Measurements from ENCODE around the gene ECPAS.
"Not testable (repeated sequence)": the region's sequence is repeated elsewhere in the genome, so short reads cannot be mapped to it uniquely, and the experiment has no call there.

The ECPAS gene

DNA sequence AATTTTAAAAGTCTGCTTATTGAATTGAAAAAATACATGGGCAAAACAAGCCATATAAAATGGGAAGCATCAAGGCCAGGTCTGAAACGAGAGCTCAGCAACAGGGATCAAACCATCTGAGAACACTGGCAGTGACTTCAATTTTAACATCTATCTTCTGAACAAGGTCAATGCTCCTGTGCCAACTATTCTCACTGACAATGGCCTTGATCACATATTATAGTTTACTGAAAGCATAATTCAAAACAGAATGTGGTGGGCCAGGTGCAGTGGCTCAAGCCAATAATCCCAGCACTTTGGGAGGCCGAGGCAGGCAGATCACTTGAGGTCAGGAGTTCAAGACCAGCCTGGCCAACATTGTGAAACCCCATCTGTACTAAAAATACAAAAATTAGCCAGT lies 9.0 kb downstream of the ECPAS start:
- DNase-seq, result no peak

DNA sequence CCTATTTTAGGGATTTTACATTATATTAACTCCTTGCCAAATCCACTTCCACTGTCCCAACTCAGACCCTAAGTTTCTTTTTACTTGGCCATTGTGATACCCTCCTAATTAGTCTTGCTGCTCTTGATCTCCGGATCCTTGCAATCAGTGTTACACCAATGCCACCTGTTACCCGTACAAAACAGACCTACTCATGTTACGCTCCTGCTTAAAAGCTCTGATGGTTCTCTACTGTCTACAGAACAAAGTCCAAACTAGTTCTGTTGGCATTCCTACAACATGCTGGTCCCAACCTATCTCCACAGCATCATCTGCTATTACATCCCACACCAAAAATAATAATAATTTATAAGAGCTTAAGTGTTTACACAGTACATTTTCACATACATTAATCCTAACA lies 9.8 kb downstream of the ECPAS start:
- DNase-seq, result no peak

DNA sequence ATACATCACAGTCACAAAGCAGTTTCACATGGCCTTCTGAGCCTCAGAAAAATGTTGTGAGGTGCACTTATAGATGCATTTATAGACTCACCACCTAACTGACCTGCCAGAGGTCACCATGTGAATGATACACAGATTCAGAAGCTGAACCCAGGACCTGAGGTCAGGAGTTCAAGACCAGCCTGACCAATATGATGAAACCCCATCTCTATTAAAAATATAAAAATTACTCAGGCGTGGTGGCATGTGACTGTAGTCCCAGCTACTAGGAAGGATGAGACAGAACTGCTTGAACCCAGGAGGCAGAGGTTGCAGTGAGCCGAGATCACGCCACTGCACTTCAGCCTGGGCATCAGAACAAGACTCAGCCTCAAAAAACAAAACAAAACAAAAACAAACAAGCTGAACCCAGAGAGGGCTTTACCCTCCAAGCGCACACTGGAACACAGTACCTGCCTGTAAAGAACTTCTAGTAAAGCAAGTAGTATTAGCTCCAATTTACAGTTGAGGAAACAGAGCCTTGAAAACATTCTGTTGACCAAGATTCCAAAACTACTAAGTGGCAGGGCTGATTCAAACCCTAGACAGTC lies 16.3 kb downstream of the ECPAS start:
- DNase-seq, result no peak

DNA sequence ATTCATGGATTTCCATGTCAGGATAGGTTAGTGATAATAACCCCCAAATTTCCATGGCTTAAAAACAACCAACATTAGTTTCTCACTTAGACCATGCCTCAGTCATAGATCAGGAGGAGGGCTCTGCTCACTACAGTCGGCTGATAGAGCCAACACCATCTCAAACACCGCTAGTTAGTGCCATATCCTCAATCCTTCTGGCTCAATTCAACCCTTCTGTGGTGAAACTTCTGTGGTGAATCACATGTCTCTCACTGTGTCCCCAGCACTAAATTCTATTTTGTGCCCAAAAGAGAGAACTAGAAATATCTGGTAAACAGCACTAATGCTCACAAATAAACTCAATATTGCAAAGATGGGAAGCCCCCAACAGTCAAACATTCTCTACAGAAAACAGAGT lies 21.1 kb downstream of the ECPAS start:
- no peak for DNase-seq

DNA sequence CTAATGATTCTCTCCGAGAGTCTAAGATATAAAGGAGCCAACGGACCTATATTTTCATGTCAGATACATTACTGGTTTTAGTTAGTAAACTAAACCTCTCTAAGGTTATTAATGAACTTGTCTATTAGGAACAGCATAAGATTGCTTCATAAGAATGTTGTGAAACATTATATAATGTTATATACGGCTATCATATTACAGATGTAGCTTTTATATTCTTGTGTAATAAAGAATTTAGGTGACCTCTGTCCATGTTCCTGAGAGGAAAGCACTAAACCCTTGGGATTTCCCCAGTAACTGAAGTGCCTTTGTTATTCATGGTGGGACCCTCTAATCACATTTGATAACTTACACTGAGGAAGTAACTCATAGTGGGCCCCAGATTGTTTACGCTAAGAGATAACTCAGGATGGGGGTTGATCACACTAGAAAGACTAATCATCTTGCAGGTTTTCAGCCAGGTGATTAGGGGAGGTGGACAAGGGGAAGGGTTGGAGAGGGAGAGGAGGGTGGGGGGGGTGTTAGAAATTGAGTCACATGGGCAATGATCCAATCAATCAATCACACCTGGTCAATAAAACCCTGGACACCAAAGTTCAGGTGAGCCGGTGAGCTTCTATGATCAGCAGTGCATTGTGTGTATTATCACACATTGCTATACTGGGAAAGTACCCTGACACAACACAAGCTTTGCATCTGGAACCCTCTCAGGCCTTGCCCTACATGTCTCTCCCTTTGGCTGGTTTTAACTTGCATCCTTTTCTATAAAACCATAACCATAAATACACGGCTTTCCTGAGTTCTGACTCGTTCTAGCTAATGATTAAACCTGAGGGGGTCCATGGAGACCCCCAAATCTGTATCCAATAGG lies 25.8 kb downstream of the ECPAS start:
- DNase-seq, result no peak

DNA sequence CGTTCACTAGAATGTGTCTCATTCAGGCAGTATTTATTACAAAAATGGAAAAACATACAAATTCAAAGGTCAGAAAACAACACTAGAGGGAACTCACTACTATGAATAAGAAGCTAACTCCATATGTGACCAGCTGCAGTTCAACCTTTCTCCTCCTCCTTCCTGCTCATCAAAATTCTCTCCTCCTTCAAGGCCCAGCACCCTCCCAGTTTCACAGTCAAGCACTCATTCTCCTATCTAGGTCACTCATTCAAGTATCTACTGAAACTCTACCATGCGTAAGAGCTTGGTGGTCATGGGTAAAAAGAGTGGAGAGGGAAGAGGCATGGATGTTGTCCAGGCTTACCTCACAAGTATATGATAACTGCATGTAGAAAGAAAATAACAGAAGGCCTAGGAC lies 27.7 kb downstream of the ECPAS start:
- DNase-seq, result no peak

DNA sequence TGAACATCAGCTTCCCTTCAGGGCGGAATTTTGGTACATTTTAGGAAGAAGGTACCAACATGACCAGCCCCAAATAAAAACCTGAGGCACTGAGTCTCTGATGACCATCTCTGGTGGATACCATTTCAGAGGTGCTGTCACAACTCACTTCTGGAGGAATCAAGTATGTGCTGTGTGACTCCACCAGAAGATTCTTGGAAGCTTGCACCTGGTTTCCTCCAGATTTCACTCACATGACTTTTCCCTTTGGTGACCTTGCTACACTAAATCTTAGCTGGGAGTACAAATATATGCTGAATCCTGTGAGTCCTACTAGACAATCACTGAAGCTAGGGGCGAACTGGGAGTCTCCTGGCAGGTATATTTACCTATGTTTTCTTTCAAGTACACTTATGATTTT lies 28.5 kb downstream of the ECPAS start:
- no peak for DNase-seq

DNA sequence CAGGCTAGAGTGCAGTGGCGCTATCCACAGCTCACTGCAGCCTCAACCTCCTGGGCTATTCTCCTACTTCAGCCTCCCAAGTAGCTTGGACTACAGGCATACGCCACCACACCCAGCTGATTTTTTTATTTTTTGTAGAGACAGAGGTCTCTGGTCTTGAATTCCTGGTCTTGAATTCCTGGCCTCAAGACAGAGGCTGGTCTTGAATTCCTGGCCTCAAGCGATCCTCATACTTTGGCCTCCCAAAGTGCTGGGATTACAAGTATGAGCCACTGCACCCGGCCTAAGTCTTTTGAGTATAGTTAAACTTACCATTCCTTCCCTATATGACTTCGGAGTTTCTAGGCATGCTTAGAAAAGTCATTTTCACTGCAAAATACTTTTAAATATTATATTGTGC lies 29.4 kb downstream of the ECPAS start:
- no peak for DNase-seq

DNA sequence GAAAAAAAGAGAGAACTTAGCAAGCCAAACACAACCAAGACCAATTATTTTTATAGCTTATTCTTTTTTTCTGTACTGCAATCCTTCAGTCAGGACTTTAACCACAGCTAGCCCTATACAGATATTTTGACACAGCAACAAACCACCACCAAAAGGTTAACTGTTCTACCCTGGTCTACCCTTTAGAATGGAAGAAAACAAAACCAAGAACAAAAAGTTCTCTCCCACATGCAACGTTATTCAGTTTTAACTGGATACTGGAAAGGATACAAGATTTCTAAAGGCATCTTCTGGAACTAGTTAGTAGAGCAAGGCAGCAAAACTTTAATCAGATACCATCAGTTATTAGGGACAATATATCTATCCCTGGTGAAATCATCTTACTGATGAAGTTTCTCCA lies 32.6 kb downstream of the ECPAS start:
- no peak for DNase-seq

DNA sequence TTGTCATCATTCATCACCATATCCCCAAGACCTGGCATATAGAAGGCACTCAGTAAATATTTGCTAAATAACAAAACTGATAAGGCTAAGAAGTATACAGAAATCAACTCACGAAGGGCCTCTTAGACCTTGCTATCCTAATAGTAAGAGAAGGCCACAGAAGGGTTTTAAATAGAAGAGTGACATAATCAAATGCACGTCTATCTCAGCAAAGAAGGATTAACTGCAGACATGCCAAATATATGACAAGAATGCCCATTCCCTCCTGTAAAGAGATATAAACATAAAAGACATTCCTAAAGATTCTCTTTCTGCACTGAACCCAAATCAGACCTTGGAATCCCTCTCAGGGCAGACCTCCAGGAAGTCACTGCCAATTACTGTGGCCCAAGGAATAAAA lies 34.1 kb downstream of the ECPAS start:
- no peak for DNase-seq

- no peak for DNase-seq
These were observed 34.5 kb downstream of the ECPAS start for GRCh38 chr9:111449705-111450104.

DNA sequence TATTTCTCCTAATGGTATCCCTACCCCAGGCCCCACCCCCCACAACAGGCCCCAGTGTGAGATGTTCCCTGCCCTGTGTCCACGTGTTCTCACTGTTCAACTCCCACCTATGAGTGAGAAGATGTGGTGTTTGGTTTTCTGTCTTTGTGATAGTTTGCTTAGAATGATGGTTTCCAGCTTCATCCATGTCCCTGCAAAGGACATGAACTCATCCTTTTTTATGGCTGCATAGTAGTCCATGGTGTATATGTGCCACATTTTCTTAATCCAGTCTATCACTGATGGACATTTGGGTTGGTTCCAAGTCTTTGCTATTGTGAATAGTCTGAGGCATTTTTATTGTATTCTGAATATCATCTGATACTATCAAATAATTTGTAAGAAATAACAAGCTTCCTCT lies 38.4 kb downstream of the ECPAS start:
- DNase-seq, result not testable (repeated sequence)

DNA sequence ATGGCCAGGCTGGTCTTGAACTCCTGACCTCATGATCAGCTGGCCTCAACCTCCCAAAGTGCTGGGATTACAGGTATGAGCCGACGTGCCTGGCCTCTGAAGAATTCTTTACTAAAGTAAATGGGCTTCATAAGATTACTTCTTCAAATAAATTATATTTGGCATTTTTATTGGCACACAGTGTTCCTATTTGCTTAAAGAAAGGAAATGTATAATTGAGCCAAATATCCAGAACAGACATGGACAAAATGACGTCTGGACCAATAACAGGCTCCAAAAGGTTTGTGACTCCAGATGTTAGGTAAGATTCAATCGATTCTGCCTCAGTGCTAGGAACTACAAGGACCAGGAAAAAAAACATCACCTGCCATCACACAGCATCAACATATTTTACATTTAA lies 40.7 kb downstream of the ECPAS start:
- no peak for DNase-seq

GRCh38 chr9:111442360-111443027 lies 41.7 kb downstream of the ECPAS start:
- DNase-seq, result no peak

DNA sequence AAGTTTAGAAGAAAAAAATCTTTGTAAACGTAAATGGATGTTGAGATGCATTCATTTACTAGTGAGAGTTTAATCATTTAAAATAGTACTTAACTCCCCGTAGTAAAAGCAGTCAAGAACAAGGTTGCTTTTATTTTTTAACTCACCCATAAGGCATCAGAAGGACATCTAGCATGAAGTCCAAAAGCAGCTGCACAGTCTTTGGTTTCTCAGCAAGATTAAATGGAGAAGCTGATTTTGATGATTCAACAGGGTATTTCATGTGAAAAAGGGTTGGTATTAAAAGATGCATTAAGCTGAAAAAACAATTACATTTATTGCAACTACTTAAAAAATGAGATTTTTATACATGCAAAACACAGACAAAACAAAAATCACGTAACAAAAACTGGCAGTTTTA lies 44.0 kb downstream of the ECPAS start:
- DNase-seq, result no peak

DNA sequence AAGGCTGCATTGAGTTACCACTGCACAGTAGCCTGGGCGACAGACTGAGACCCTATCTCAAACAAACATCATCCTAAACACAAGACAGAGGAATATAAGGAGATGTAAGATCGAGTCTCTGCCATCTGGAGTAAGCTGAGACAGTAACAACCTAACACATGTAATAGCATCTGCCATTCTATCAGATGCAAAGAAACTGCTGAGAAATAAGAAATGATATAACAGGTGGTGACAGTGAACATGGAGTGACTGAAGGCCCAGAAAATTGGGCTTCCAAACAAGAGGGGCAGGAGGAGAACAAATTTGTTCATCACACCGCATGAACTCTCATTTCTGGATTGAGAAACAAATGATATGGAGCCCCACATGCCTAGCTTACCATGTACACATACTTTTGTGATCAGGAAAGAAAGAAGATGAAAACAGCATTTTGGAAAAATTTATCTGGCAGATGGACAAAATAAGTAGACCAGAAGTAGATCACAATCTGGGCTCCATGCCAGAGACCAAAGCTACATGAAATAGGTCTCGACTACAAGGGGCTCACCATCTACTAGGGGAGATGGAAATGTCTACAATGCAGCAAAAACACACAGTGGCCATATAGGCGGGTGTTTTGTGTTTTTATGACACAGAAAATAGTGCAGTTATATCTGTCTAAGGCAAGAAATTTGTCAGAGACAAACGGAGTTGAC lies 45.5 kb downstream of the ECPAS start:
- no peak for DNase-seq

GRCh38 chr9:111436571-111436970 lies 47.6 kb downstream of the ECPAS start:
- DNase-seq, result no peak

- no peak for DNase-seq
These were observed 51.1 kb downstream of the ECPAS start for GRCh38 chr9:111433082-111433481.

DNA sequence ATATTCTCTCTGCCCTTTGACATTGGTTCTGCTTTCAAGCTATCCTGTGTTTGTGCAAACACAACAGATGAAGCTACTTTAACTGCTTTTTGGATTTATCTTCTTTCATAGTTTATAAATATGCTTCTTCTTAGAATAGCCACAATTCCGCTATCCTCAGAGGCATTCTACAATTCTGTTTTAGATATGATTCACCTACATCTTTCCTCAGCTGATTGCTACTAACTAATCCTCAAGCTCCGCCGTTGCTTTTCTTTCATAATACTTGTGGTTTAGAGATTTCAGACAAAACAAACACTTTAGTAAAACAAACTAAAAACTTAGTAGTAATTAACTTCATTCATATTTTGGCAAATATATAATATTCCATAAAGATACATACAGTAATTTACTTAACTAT lies 52.5 kb downstream of the ECPAS start:
- DNase-seq, result no peak

- no peak for DNase-seq
These were observed 55.0 kb downstream of the ECPAS start for GRCh38 chr9:111429175-111429574.

- no peak for DNase-seq
These were observed 57.0 kb downstream of the ECPAS start for GRCh38 chr9:111427186-111427585.

- no peak for DNase-seq
These were observed 60.8 kb downstream of the ECPAS start for GRCh38 chr9:111423389-111423788.

- no peak for DNase-seq
These were observed 69.8 kb downstream of the ECPAS start for GRCh38 chr9:111414406-111414805.

DNA sequence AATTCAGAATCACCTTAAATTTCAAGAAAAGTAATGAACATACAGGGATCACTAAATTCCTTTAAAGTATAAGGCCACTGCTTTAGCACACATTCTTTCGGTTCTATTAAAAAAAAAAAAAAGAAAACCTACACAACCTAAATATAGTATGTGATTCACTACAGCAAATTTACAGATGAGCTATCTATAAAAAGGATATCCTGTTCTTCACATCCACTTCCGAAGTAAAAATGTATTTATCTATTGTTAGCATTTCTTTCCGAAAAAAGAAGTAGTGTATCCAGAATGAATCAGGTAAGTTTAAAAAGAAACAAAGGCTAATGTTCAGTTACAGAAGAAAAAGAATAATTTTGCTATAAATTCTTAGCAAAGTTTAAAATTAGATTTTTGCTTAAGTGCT lies 70.2 kb downstream of the ECPAS start:
- DNase-seq, result no peak

Measured in stimulated activated CD4-positive, alpha-beta T cell treated with anti-CD3 and anti-CD28 coated beads, Interleukin-15, amount 100 ng/mL, for 24 hours (primary cell).